ENCODE data around the gene USP17L13.
"Not testable (repeated sequence)": the region's sequence is repeated elsewhere in the genome, so short reads cannot be mapped to it uniquely, and the experiment has no call there.

USP17L13 gene, protein sequence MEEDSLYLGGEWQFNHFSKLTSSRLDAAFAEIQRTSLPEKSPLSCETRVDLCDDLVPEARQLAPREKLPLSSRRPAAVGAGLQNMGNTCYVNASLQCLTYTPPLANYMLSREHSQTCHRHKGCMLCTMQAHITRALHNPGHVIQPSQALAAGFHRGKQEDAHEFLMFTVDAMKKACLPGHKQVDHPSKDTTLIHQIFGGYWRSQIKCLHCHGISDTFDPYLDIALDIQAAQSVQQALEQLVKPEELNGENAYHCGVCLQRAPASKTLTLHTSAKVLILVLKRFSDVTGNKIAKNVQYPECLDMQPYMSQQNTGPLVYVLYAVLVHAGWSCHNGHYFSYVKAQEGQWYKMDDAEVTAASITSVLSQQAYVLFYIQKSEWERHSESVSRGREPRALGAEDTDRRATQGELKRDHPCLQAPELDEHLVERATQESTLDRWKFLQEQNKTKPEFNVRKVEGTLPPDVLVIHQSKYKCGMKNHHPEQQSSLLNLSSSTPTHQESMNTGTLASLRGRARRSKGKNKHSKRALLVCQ

DNA sequence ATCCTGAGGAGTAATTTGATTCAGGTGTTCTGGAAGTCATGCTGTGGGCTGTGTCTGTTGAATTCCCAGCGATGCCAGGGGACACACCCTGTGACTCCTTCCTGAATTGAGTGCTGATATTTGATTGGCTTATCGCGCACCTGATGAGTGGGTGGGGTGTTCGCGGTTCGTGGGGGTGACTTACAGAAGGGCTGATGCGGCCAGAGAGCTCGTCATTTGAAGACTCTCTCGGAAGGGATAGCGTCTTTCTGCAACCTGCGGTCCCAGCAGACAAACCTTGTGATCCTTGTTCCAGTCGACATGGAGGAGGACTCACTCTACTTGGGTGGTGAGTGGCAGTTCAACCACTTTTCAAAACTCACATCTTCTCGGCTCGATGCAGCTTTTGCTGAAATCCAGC lies at the start of gene USP17L13:
Gene USP17L13 (plus strand): TSS at position 301 of the 400 bp plus-strand sequence. CDS start 0 bp downstream, at position 301.
- in situ Hi-C loops (cut with MboI; ENCODE audit: low sequenced_read_pairs, unreplicated experiment); DNase-seq (ENCODE audit: low spot score): not testable (repeated sequence)

DNA sequence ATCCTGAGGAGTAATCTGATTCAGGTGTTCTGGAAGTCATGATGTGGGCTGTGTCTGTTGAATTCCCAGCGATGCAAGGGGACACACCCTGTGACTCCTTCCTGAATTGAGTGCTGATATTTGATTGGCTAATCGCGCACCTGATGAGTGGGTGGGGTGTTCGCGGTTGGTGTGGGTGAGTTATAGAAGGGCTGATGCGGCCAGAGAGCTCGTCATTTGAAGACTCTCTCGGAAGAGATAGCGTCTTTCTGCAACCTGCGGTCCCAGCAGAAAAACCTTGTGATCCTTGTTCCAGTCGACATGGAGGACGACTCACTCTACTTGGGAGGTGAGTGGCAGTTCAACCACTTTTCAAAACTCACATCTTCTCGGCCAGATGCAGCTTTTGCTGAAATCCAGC lies 14.3 kb upstream of the USP17L13 start, which contains the start of gene USP17L10:
Gene USP17L10 (plus strand): TSS at position 301 of the 400 bp plus-strand sequence. CDS start 0 bp downstream, at position 301.
- in situ Hi-C loops (cut with MboI; ENCODE audit: low sequenced_read_pairs, unreplicated experiment); DNase-seq (ENCODE audit: low spot score): not testable (repeated sequence)

DNA sequence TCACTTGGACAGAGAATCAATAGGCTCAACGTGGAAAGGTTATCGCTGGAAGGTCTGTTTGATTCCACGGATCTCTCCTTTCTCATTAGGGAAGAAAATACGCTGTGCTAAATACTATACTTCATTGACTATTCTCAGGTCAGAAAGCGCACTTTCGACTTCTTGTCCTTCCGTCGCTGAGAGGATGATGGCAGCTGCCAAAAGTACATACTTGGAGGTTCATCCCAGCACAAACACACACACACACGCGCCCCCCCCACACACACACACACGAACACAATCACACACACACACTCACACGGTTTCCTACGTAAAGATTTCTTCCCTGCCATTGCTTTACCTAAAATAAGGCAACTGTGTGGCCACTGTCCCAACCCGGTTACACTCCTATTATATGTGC lies 10.0 kb upstream of the USP17L13 start:
- DNase-seq (ENCODE audit: low spot score); in situ Hi-C loops (cut with MboI; ENCODE audit: low sequenced_read_pairs, unreplicated experiment): not testable (repeated sequence)

DNA sequence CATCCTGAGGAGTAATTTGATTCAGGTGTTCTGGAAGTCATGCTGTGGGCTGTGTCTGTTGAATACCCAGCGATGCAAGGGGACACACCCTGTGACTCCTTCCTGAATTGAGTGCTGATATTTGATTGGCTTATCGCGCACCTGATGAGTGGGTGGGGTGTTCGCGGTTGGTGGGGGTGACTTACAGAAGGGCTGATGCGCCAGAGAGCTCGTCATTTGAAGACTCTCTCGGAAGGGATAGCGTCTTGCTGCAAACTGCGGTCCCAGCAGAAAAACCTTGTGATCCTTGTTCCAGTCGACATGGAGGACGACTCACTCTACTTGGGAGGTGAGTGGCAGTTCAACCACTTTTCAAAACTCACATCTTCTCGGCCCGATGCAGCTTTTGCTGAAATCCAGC lies 9.6 kb upstream of the USP17L13 start, which contains the start of gene USP17L11:
Gene USP17L11 (plus strand): TSS at position 301 of the 400 bp plus-strand sequence. CDS start 0 bp downstream, at position 301.
- in situ Hi-C loops (cut with MboI; ENCODE audit: low sequenced_read_pairs, unreplicated experiment); DNase-seq (ENCODE audit: low spot score): not testable (repeated sequence)

DNA sequence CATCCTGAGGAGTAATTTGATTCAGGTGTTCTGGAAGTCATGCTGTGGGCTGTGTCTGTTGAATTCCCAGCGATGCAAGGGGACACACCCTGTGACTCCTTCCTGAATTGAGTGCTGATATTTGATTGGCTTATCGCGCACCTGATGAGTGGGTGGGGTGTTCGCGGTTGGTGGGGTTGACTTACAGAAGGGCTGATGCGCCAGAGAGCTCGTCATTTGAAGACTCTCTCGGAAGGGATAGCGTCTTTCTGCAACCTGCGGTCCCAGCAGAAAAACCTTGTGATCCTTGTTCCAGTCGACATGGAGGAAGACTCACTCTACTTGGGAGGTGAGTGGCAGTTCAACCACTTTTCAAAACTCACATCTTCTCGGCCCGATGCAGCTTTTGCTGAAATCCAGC lies 4.8 kb upstream of the USP17L13 start, which contains the start of gene USP17L12:
Gene USP17L12 (plus strand): TSS at position 301 of the 400 bp plus-strand sequence. CDS start 0 bp downstream, at position 301.
- in situ Hi-C loops (cut with MboI; ENCODE audit: low sequenced_read_pairs, unreplicated experiment); DNase-seq (ENCODE audit: low spot score): not testable (repeated sequence)

DNA sequence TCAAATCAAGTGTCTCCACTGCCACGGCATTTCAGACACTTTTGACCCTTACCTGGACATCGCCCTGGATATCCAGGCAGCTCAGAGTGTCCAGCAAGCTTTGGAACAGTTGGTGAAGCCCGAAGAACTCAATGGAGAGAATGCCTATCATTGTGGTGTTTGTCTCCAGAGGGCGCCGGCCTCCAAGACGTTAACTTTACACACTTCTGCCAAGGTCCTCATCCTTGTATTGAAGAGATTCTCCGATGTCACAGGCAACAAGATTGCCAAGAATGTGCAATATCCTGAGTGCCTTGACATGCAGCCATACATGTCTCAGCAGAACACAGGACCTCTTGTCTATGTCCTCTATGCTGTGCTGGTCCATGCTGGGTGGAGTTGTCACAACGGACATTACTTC lies 5.6 kb downstream of the USP17L13 start:
- in situ Hi-C loops (cut with MboI; ENCODE audit: low sequenced_read_pairs, unreplicated experiment); DNase-seq (ENCODE audit: low spot score): not testable (repeated sequence)

DNA sequence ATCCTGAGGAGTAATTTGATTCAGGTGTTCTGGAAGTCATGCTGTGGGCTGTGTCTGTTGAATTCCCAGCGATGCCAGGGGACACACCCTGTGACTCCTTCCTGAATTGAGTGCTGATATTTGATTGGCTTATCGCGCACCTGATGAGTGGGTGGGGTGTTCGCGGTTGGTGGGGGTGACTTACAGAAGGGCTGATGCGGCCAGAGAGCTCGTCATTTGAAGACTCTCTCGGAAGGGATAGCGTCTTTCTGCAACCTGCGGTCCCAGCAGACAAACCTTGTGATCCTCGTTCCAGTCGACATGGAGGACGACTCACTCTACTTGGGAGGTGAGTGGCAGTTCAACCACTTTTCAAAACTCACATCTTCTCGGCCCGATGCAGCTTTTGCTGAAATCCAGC lies 9.4 kb downstream of the USP17L13 start, which contains the start of gene USP17L15:
Gene USP17L15 (plus strand): TSS at position 301 of the 400 bp plus-strand sequence. CDS start 0 bp downstream, at position 301.
- DNase-seq (ENCODE audit: low spot score); in situ Hi-C loops (cut with MboI; ENCODE audit: low sequenced_read_pairs, unreplicated experiment): not testable (repeated sequence)

DNA sequence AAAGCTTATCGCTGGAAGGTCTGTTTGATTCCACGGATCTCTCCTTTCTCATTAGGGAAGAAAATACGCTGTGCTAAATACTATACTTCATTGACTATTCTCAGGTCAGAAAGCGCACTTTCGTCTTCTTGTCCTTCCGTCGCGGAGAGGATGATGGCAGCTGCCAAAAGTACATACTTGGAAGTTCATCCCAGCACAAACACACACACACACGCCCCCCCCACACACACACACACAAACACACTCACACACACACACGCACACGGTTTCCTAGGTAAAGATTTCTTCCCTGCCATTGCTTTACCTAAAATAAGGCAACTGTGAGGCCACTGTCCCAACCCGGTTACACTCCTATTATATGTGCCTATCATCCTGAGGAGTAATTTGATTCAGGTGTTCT lies 13.8 kb downstream of the USP17L13 start:
- DNase-seq (ENCODE audit: low spot score); in situ Hi-C loops (cut with MboI; ENCODE audit: low sequenced_read_pairs, unreplicated experiment): not testable (repeated sequence)

DNA sequence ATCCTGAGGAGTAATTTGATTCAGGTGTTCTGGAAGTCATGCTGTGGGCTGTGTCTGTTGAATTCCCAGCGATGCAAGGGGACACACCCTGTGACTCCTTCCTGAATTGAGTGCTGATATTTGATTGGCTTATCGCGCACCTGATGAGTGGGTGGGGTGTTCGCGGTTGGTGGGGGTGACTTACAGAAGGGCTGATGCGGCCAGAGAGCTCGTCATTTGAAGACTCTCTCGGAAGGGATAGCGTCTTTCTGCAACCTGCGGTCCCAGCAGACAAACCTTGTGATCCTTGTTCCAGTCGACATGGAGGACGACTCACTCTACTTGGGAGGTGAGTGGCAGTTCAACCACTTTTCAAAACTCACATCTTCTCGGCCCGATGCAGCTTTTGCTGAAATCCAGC lies 18.9 kb downstream of the USP17L13 start, which contains the start of gene USP17L17:
Gene USP17L17 (plus strand): TSS at position 301 of the 400 bp plus-strand sequence. CDS start 0 bp downstream, at position 301.
- in situ Hi-C loops (cut with MboI; ENCODE audit: low sequenced_read_pairs, unreplicated experiment); DNase-seq (ENCODE audit: low spot score): not testable (repeated sequence)

DNA sequence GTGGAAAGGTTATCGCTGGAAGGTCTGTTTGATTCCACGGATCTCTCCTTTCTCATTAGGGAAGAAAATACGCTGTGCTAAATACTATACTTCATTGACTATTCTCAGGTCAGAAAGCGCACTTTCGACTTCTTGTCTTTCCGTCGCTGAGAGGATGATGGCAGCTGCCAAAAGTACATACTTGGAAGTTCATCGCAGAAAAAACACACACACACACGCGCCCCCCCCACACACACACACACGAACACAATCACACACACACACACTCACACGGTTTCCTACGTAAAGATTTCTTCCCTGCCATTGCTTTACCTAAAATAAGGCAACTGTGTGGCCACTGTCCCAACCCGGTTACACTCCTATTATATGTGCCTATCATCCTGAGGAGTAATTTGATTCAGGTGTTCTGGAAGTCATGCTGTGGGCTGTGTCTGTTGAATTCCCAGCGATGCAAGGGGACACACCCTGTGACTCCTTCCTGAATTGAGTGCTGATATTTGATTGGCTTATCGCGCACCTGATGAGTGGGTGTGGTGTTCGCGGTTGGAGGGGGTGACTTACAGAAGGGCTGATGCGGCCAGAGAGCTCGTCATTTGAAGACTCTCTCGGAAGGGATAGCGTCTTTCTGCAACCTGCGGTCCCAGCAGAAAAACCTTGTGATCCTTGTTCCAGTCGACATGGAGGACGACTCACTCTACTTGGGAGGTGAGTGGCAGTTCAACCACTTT lies 23.4 kb downstream of the USP17L13 start, which contains the start of gene USP17L18:
Gene USP17L18 (plus strand): TSS at position 678 of the 728 bp plus-strand sequence. CDS start 0 bp downstream, at position 678.
- in situ Hi-C loops (cut with MboI; ENCODE audit: low sequenced_read_pairs, unreplicated experiment), result not testable (repeated sequence)

DNA sequence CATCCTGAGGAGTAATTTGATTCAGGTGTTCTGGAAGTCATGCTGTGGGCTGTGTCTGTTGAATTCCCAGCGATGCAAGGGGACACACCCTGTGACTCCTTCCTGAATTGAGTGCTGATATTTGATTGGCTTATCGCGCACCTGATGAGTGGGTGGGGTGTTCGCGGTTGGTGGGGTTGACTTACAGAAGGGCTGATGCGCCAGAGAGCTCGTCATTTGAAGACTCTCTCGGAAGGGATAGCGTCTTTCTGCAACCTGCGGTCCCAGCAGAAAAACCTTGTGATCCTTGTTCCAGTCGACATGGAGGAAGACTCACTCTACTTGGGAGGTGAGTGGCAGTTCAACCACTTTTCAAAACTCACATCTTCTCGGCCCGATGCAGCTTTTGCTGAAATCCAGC lies 28.4 kb downstream of the USP17L13 start, which contains the start of gene USP17L19:
Gene USP17L19 (plus strand): TSS at position 301 of the 400 bp plus-strand sequence. CDS start 0 bp downstream, at position 301.
- DNase-seq (ENCODE audit: low spot score); in situ Hi-C loops (cut with MboI; ENCODE audit: low sequenced_read_pairs, unreplicated experiment): not testable (repeated sequence)

More for the DNA sequence above, 23.4 kb downstream of the USP17L13 start, which contains the start of gene USP17L18:
- DNase-seq (ENCODE audit: low spot score), result not testable (repeated sequence)

DNA sequence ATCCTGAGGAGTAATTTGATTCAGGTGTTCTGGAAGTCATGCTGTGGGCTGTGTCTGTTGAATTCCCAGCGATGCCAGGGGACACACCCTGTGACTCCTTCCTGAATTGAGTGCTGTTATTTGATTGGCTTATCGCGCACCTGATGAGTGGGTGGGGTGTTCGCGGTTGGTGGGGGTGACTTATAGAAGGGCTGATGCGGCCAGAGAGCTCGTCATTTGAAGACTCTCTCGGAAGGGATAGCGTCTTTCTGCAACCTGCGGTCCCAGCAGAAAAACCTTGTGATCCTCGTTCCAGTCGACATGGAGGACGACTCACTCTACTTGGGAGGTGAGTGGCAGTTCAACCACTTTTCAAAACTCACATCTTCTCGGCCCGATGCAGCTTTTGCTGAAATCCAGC lies 33.1 kb downstream of the USP17L13 start, which contains the start of gene USP17L20:
Gene USP17L20 (plus strand): TSS at position 301 of the 400 bp plus-strand sequence. CDS start 0 bp downstream, at position 301.
- DNase-seq (ENCODE audit: low spot score); in situ Hi-C loops (cut with MboI; ENCODE audit: low sequenced_read_pairs, unreplicated experiment): not testable (repeated sequence)

DNA sequence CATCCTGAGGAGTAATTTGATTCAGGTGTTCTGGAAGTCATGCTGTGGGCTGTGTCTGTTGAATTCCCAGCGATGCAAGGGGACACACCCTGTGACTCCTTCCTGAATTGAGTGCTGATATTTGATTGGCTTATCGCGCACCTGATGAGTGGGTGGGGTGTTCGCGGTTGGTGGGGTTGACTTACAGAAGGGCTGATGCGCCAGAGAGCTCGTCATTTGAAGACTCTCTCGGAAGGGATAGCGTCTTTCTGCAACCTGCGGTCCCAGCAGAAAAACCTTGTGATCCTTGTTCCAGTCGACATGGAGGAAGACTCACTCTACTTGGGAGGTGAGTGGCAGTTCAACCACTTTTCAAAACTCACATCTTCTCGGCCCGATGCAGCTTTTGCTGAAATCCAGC lies 37.9 kb downstream of the USP17L13 start, which contains the start of gene USP17L21:
Gene USP17L21 (plus strand): TSS at position 301 of the 400 bp plus-strand sequence. CDS start 0 bp downstream, at position 301.
- DNase-seq (ENCODE audit: low spot score); in situ Hi-C loops (cut with MboI; ENCODE audit: low sequenced_read_pairs, unreplicated experiment): not testable (repeated sequence)

DNA sequence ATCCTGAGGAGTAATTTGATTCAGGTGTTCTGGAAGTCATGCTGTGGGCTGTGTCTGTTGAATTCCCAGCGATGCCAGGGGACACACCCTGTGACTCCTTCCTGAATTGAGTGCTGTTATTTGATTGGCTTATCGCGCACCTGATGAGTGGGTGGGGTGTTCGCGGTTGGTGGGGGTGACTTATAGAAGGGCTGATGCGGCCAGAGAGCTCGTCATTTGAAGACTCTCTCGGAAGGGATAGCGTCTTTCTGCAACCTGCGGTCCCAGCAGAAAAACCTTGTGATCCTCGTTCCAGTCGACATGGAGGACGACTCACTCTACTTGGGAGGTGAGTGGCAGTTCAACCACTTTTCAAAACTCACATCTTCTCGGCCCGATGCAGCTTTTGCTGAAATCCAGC lies 42.6 kb downstream of the USP17L13 start, which contains the start of gene USP17L22:
Gene USP17L22 (plus strand): TSS at position 301 of the 400 bp plus-strand sequence. CDS start 0 bp downstream, at position 301.
- in situ Hi-C loops (cut with MboI; ENCODE audit: low sequenced_read_pairs, unreplicated experiment); DNase-seq (ENCODE audit: low spot score): not testable (repeated sequence)

DNA sequence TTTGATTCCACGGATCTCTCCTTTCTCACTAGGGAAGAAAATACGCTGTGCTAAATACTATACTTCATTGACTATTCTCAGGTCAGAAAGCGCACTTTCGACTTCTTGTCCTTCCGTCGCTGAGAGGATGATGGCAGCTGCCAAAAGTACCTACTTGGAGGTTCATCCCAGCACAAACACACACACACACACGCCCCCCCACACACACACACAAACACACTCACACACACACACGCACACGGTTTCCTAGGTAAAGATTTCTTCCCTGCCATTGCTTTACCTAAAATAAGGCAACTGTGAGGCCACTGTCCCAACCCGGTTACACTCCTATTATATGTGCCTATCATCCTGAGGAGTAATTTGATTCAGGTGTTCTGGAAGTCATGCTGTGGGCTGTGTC lies 47.0 kb downstream of the USP17L13 start:
- DNase-seq (ENCODE audit: low spot score); in situ Hi-C loops (cut with MboI; ENCODE audit: low sequenced_read_pairs, unreplicated experiment): not testable (repeated sequence)

Data from GM13976 (cell line).